Activated T-cell treated with anti-CD3 and anti-CD28 coated beads for 1 hour (primary cell): ENCODE measurements around the gene CCND1.
"Not testable (repeated sequence)": the region's sequence is repeated elsewhere in the genome, so short reads cannot be mapped to it uniquely, and the experiment has no call there.

Source experiments
- DNase-seq: peaks from one replicate; pipeline ENCODE4 v3.0.0-alpha.2; 2020; ENCODE audit warnings: low read depth

Gene CCND1

DNA sequence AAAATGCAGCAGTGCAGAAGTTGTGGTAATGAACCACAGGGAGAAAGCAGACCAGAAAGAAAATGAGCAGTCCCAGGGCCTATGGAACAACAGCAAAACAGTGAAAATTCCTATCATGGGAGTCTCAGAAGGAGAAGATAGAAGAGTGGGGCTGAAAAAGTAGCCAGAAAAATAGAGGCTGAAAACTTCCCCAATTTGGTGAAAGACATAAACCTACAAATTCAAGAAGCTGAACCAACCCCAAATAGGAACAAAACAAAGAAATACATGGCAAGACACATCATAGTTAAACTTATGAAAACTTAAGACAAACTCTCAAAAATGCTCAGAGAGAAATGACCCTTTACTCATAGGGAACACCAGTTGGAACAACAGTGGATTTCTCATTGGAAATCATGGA is 51.5 kb downstream of the CCND1 start:
- no peak for DNase-seq

DNA sequence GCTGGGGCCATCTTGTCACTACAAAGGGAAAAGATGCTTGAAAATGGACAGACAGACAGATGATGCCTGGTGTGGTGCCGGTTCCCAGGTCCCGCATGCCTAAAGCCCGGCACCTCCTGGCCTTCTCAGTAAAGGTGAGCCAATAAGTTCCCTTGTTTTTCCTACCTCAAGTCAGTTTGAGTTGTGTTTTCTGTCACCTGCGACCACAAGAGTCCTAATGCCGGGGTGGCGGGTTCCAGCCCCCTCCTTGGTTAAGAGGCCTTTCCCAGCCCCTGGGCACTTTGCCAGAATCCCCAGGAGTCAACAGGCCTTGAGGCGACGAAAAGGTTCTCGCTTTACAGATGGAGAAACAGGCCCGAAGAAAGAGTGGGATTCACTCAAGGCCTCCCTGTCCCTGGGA is 53.8 kb downstream of the CCND1 start:
- no peak for DNase-seq

DNA sequence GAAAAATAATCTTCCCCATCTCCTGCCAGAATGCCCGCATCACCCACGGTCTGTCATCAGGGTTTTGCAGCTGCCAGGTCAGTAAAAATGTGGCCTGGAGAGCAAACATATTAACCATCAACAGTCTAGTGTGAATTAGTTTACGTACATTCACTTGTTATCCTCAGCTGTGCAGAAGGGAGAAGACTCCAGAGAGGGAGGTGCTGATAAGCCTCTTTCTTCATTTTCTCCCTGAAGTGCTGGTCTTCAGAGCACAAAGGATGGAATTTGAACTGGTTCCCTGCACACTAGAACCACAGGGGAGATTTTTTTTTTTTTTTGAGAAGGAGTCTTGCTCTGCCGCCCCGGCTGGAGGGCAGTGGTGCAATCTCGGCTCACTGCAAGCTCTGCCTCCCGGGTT is 54.6 kb downstream of the CCND1 start:
- no peak for DNase-seq

DNA sequence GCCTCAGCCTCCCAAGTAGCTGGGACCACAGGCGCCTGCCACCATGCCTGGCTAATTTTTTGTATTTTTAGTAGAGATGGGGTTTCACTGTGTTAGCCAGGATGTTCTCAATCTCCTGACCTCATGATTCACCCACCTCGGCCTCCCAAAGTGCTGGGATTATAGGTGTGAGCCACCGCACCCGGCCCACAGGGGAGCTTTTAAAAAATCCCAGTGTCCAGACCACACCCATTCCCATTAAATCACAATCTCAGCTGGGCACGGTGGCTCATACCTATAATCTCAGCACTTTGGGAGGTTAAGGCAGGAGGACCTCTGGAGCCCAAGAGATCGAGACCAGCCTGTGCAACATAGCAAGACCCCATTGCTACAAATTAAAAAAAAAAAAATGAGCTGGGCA is 55.0 kb downstream of the CCND1 start:
- not testable (repeated sequence) for DNase-seq

DNA sequence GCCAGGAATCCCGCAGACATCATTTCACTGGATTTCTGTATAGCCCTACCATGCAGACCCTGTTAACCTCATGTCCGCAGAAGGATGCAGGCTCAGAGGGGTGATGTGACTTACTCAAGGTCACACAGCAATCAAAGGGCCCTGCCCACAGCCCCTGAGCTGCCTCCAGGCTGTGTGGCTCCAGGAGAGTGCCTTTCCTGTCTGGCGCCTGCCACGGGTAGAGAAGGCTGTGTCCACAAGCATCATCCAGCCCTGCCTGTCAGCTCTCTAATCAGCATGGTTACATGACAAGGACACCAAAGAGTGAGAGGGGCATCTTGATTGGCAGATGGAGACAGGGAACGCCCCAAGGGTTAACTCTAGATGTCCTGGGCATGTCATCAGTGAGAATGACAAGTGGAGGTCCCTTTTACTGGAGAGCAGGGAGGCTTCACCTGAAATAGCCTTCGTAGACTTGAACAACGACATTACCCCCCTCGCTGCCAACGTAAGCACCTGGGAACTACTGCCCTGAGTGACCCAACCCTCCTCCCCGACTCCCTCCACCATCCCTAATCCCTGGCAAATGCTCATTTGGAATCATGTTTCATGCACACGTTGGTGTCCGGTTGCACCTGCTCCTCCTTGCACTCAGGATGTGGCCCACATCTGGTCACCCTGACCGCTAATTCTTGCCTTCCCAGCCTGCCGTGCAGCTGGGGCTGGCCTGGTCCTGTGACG is 56.0 kb downstream of the CCND1 start:
- no peak for DNase-seq

DNA sequence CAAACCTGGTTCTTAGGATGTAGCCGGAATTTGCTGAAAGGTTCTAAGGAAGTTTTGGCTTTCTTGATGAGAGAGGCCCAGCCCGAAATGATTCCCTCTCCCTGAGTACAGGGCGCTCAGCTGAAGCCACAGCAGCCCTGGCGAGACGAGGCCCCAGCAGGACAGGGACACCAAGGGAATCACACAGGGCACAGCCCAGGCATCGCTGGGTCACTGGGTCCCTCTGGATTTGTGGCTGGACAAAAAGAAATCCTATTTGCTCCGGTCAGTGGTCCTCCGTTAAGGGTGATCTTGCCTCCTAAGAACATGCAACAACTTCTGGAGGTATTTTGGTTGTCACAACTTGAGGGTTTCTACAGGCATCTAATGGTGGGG is 56.5 kb downstream of the CCND1 start:
- DNase-seq, result no peak

DNA sequence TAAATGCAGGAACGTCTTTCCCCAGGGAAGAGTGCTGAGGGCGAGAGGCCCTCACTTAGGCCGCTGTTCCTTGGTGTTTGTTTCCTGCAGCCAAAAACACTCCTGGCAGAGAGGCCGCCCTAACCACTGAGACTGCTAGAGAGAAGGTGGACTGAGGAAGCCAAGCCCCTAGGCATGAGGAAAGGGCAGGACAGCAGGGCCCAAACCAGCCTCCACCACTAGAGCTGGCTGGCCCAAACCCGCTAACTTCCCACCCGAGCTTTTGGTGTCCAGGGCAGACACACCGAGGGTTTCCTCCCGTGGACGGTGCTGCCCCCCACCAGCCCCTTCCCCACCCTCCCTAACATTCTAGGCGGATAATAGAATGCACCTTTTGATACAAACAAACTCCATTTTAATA is 56.9 kb downstream of the CCND1 start:
- DNase-seq, result no peak

DNA sequence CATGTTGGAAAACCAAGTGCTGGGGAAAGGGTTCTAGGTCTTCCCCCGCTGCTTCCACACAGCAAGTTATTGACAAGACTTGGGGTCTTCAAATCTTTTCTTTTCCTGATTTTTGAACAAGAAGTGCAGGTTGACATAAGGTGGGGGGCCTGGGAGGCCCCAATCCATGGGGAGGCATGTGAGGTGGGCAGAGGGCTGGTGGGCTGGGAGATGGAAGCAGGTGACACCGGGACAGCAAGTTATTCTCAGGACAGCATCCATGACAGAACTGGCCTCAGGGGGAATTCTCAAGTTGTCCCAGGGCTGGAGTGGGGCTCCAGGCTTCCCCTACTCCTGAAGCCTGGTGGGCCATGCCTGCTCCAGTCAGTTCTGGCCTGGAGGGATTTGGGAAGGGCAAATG is 57.4 kb downstream of the CCND1 start:
- DNase-seq, result no peak

DNA sequence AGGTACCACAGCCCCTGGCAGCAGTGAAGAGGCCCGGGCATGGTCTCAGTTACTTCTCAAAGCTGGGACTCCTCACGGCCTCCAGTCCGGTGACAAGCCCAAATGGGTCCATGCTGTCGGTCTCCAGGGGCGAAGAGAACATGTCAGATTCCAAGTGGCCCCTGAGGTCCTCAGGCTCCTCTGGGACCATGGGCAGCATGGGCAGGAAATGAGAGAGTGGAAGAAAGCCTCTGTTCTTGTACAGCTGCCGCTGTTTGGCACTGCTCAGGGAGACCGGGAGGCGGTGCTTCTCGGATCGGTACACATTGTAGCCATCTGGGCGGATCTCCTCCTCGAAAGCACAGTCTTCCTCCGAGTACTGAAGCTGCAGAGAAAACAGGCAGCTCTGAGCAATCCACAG is 58.3 kb downstream of the CCND1 start:
- DNase-seq, result no peak

DNA sequence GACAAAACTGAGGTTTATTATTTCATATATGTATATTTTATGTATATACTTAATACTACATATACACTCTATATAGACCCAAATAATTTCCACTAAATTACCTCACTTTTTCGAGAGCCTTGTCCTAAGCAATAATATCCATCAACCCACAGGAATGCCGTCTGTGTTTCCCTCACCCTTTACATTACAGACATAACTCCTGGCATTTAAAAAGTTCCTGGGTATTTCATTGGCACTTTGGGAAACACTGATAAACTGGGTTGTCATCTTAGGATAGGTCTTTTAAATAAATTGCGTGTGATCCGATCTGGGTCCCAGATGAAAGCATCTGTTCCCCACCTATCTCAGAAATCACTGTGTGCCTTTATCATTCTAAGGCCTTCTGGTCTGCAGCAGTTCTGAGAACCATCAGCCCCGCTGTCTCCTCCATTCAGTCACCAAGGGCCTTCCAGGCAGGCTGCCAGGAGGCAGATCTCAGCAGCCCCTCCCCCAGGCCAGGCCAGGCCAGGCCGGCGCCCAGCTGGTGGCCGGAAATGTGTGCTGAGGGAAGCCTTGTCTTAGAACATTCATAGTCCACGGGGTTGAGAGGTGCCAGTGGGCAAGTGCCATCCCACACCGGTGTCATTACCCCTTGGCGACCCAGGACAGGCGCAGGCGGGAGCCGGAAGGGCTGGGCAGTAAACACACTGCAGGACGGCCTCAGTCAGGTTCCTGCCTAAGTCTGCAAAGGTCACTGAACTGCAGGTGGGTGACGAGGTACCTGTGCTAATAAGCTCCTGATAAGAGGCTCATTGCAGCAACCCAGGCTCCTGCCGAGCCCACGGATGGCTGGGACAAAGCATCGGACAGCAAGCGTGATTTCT is 59.6 kb downstream of the CCND1 start:
- no peak for DNase-seq

DNA sequence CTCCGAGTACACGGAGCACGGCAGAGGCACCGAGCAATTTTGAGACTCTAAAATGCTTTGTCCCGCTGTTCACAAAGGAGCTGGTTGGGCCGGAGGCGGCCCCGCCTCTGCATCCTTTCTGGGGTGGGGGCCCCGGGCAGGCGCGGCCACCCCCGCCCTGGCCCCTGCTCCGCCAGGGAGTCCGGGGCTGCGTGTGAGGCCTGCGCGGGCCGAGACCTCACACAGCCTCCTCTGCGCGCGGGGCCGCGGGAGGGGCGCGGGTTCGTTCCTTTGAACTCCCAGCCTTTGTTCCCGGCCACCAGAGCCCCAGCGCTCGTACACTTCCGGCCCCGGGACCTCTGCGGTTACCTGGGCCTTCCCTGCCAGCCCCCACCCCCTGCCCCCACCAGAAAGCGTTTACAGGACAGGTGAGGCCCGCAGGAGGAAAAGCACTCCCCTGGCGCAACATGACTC is 61.3 kb downstream of the CCND1 start:
- DNase-seq, result no peak

DNA sequence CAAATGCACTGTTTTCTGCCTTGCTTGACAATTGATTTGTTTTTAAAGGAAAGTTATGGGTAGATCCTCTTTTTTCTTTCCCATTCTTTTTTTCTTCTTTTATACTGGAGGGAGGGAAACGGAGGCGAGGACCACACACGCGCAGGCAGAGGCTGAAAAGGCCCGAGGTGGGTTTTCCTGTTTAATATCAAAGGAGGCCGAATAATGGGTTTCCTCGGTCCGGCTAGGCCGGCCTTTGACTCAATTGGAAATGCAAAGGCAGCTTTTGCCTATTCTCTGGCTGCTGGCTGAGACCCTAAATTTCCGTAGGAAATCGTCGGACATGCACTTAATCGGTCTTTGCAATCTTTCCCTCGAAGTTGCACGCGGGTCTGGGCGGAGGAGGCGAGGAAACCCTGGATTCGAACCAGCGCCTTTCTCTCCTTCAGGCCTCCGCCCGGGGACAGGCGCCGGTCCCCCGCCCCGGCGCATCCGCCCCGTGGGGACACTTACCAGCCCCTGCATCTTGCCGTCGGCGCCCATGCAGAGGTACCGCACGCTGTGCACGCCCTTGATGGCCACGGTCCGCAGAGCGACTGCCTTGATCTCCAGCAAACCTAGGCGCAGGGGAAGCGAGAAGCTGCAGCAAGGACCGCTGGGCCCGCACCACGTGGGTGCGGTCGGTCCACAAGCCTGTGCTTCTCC is 62.0 kb downstream of the CCND1 start:
- DNase-seq, result no peak

DNA sequence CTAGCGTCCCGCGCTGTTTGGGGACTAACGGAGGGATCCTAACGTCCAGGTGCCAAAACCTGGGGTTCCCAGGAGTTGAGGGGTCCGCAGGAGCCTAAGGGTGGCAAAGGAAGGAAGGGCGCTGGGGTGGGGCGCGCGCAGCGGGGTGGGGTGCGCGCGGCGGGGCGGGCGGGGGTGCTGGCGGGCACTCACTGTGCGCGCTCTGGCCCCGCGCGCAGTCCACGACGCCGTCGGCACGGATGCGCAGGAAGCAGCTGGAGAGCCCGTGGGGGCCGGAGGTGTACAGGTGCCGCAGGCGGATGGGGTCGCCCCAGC is 62.5 kb downstream of the CCND1 start:
- no peak for DNase-seq
